Keratinocyte (primary cell): ENCODE measurements around the gene MFAP2. TPM values are rescaled to one million over a fixed set of nuclear protein-coding genes. Genes with fewer than 3 reads are reported as not detected.

Source experiments
- DNase-seq: peaks from one replicate; pipeline ENCODE4 v3.0.0-alpha.2; 2011; ENCODE audit warnings: low read depth, missing footprints, low spot score
- FAIRE-seq: peaks from 2 replicates; lab custom pipeline; 2011; peaks lifted over from hg19 to GRCh38; lab: Jason Lieb, UNC
- H2AFZ ChIP-seq: 2 replicates; pipeline ENCODE4 v1.6.0; 2012; ENCODE audit warnings: low read length, control low read depth, inconsistent platforms; ENCODE audit not compliant: control insufficient read depth
- H3K27ac ChIP-seq: 2 replicates; pipeline ENCODE4 v1.5.1; 2011; ENCODE audit warnings: low read length; ENCODE audit not compliant: control insufficient read depth, insufficient read depth
- H3K27me3 ChIP-seq: 3 replicates; pipeline ENCODE4 v1.6.0; 2011; ENCODE audit warnings: low read length; ENCODE audit not compliant: control insufficient read depth, insufficient read depth; ENCODE audit errors: extremely low read depth
- H3K36me3 ChIP-seq, 2 experiments: 2 replicates in 1 of 2; 3 replicates in 1 of 2; pipeline ENCODE4 v1.5.1; 2011; ENCODE audit warnings: low read length in 2 of 2, mild to moderate bottlenecking in 1 of 2; ENCODE audit not compliant: control insufficient read depth in 2 of 2, insufficient read depth in 2 of 2; ENCODE audit errors: extremely low read depth in 1 of 2
- H3K4me1 ChIP-seq: 3 replicates; pipeline ENCODE4 v1.5.1; 2011; ENCODE audit warnings: low read length; ENCODE audit not compliant: control insufficient read depth, insufficient read depth; ENCODE audit errors: extremely low read depth
- H3K4me2 ChIP-seq: 3 replicates; pipeline ENCODE4 v1.6.0; 2011; ENCODE audit warnings: low read depth, low read length; ENCODE audit not compliant: control insufficient read depth, insufficient read depth; ENCODE audit errors: extremely low read depth
- H3K4me3 ChIP-seq, 3 experiments: fragments of 200-600 bp in 1 of 3; sonication (generic) in 1 of 3; 2 replicates in 2 of 3; 3 replicates in 1 of 3; pipeline ENCODE4 v1.5.1; 2011 to 2016; ENCODE audit warnings: low read length in 3 of 3, mild to moderate bottlenecking in 3 of 3, control low read depth in 2 of 3, inconsistent platforms in 1 of 3, low read depth in 1 of 3, mixed read lengths in 1 of 3, mixed run types in 1 of 3, moderate library complexity in 1 of 3; ENCODE audit not compliant: control insufficient read depth in 2 of 3, insufficient read depth in 2 of 3; ENCODE audit errors: extremely low read depth in 1 of 3
- H3K79me2 ChIP-seq: 2 replicates; pipeline ENCODE4 v1.6.0; 2012; ENCODE audit warnings: low read length; ENCODE audit not compliant: control insufficient read depth, insufficient read depth
- H3K9ac ChIP-seq: 3 replicates; pipeline ENCODE4 v1.6.0; 2011; ENCODE audit warnings: low read length; ENCODE audit not compliant: control insufficient read depth, insufficient read depth; ENCODE audit errors: extremely low read depth
- H3K9me1 ChIP-seq: 3 replicates; pipeline ENCODE4 v1.6.0; 2011; ENCODE audit warnings: low read length; ENCODE audit not compliant: control insufficient read depth, insufficient read depth; ENCODE audit errors: extremely low read depth
- H3K9me3 ChIP-seq: 2 replicates; pipeline ENCODE4 v1.5.1; 2012; ENCODE audit warnings: low read depth, low read length; ENCODE audit not compliant: control insufficient read depth
- H4K20me1 ChIP-seq: 3 replicates; pipeline ENCODE4 v1.6.0; 2011; ENCODE audit warnings: low read length; ENCODE audit not compliant: control insufficient read depth, insufficient read depth; ENCODE audit errors: extremely low read depth
- CTCF ChIP-seq, 3 experiments: IDR thresholded peaks in 1 of 3; conservative IDR thresholded peaks in 1 of 3; optimal IDR thresholded peaks in 1 of 3; 2 replicates in 2 of 3; 3 replicates in 1 of 3; pipeline versions ENCODE3 to v1.5.1; 2011; ENCODE audit warnings: low read length in 3 of 3, mild to moderate bottlenecking in 3 of 3, moderate library complexity in 2 of 3, control low read depth in 1 of 3, inconsistent platforms in 1 of 3; ENCODE audit not compliant: insufficient read depth in 2 of 3; ENCODE audit errors: extremely low read depth in 1 of 3
- EZH2 ChIP-seq: IDR thresholded peaks from one replicate; pipeline ENCODE4 v1.6.1; 2012; ENCODE audit warnings: inconsistent platforms, mild to moderate bottlenecking, low read length, moderate library complexity
- dilution Hi-C: fragments of 300-500 bp; cut with MboI; formaldehyde crosslinking; loops from one replicate; pipeline ENCODE4 v1.7.0; 2020; ENCODE audit warnings: low sequenced_read_pairs; ENCODE audit not compliant: extremely low pct_ligation_motif_present
- polyA plus RNA-seq, 5 experiments: library from polyadenylated mRNA; depleted of rRNA in 3 of 5; stranded (reverse) in 3 of 5; stranded (forward) in 1 of 5; unstranded in 1 of 5; fragments of >200 nt; gene quantifications; 1 replicate in 1 of 5; 2 replicates in 3 of 5; 3 replicates in 1 of 5; pipeline versions ENCODE4 v1.2.1 to v1.2.3, GENCODE V29; 2011 to 2012; ENCODE audit warnings: missing spikeins in 2 of 5, low read depth in 1 of 5, low replicate concordance in 1 of 5

Gene MFAP2
- polyA plus RNA-seq, 1 donor (not counting 4 experiments of a cell fraction or from before 2014, with no cell fraction given): 34.6 TPM

DNA sequence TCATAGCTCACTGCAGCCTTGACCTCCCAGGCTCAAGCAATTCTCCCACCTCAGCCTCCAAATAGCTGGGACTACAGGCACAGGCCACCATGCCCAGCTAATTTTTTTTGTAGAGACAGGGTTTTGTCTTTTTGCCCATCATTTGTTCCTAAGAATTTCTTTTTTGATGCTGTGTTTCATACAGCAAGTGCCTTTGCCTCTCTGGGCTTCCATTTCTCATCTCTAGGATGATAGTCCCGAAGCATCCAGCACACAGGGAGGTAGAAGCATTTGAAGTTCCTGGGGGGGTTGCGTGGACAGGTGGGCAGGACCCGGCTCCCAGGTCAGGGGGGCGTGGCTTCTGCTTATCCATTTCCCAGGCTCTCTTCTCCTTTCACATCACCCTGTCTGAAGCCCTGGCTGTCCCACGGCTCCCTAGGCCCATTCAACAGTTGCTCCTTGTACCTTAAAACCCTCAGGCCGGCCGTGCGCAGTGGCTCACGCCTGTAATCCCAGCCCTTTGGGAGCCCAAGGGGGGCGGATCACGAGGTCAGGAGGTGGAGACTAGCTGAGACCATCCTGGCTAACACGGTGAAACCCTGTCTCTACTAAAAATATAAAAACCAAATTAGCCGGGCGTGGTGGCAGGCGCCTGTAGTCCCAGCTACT, 27.9 kb upstream of the MFAP2 start:
- DNase-seq (no peak), FAIRE-seq (no peak)
- no peak for TF ChIP-seq CTCF (optimal IDR thresholded peaks at IDR 0.05 in 1 of 3, IDR thresholded peaks at IDR 0.05 in 1 of 3, conservative IDR thresholded peaks at IDR 0.05 in 1 of 3; ENCODE audit: extremely low read depth in 1 of 3, insufficient read depth in 2 of 3, low read length in 3 of 3)
- TF ChIP-seq EZH2: no peak
- H3K9me1 ChIP-seq: peaks cover 7% of the 10 kb centered on the region
- H2AFZ ChIP-seq: no peak overlapping the region
- peaks cover 18% of the 10 kb centered on the region for H3K79me2 ChIP-seq
- peaks cover 33% of the 10 kb centered on the region for H3K4me1 ChIP-seq
- H3K9ac ChIP-seq: no peak overlapping the region
- H3K27me3 ChIP-seq: no peaks in the 10 kb centered on the region
- peaks cover 11% of the 10 kb centered on the region for H4K20me1 ChIP-seq
- dilution Hi-C loops: no loop called here
- no peaks in the 10 kb centered on the region for H3K9me3 ChIP-seq
- H3K27ac ChIP-seq: no peak overlapping the region
- H3K4me2 ChIP-seq: no peak overlapping the region
- H3K4me3 ChIP-seq: no peak overlapping the region
- peaks cover 9 to 15% of the 10 kb centered on the region in 2 experiments for H3K36me3 ChIP-seq

GRCh38 chr1:17007121-17007520, 26.7 kb upstream of the MFAP2 start:
- FAIRE-seq (no peak), DNase-seq (no peak)
- H3K27ac ChIP-seq: no peak overlapping the region
- no peaks in the 10 kb centered on the region for H3K27me3 ChIP-seq
- H3K36me3 ChIP-seq: peaks cover 19 to 27% of the 10 kb centered on the region in 2 experiments
- dilution Hi-C loops: no loop called here
- TF ChIP-seq EZH2 (no peak), CTCF (optimal IDR thresholded peaks at IDR 0.05 in 1 of 3, IDR thresholded peaks at IDR 0.05 in 1 of 3, conservative IDR thresholded peaks at IDR 0.05 in 1 of 3; ENCODE audit: extremely low read depth in 1 of 3, insufficient read depth in 2 of 3, low read length in 3 of 3) (no peak)
- no peaks in the 10 kb centered on the region for H3K9me3 ChIP-seq
- no peak overlapping the region for H3K4me2 ChIP-seq
- H3K4me3 ChIP-seq: no peak overlapping the region
- H3K4me1 ChIP-seq: peaks cover 20% of the 10 kb centered on the region
- H3K9ac ChIP-seq: no peak overlapping the region
- peaks cover 11% of the 10 kb centered on the region for H4K20me1 ChIP-seq
- peaks cover 18% of the 10 kb centered on the region for H3K79me2 ChIP-seq
- H2AFZ ChIP-seq: no peak overlapping the region
- peaks cover 5% of the 10 kb centered on the region for H3K9me1 ChIP-seq
